ENCODE results near the gene STN1. TPM values are rescaled to one million over a fixed set of nuclear protein-coding genes. Genes with fewer than 3 reads are reported as not detected.

STN1 gene
- total and polyA plus RNA-seq, 10 of the 15 experiments (the other 5 are each of a cell fraction or from before 2014, with no cell fraction given) = 22.2 to 31.8 (median 28.5) TPM

GRCh38 chr10:103939522-103939921 is 21.5 kb upstream of the STN1 start:
- FAIRE-seq (no peak), DNase-seq (ENCODE audit: low read depth, low spot score) (no peak), ATAC-seq (no peak)
- Histone ChIP-seq H3K79me2 (ENCODE audit: control insufficient read depth, insufficient read depth, low read length) (no peaks in the 10 kb centered on the region), H3K36me3 (ENCODE audit: control insufficient read depth in 2 of 2, insufficient read depth in 2 of 2, low read length in 1 of 2) (no peaks in the 10 kb centered on the region), H3K9ac (ENCODE audit: control insufficient read depth, insufficient read depth, low read length) (no peak overlapping the region), H2AFZ (ENCODE audit: control insufficient read depth, low read depth, low read length) (no peak overlapping the region), H3K27ac (ENCODE audit: control insufficient read depth, insufficient read depth) (no peak overlapping the region), H3K9me3 (replicated peaks; ENCODE audit: control insufficient read depth, insufficient read depth, low read length) (no peaks in the 10 kb centered on the region), H4K20me1 (ENCODE audit: control insufficient read depth, insufficient read depth) (no peaks in the 10 kb centered on the region), H3K4me1 (ENCODE audit: control insufficient read depth, insufficient read depth, low read length) (no peaks in the 10 kb centered on the region), H3K4me2 (ENCODE audit: control insufficient read depth, insufficient read depth) (no peak overlapping the region), H3K4me3 (no peak overlapping the region), H3K27me3 (replicated peaks in 1 of 2; ENCODE audit: control insufficient read depth in 2 of 2, insufficient read depth in 2 of 2, low read length in 1 of 2) (no peaks in the 10 kb centered on the region; a peak in 1 of 4 replicates)
- in situ Hi-C loops (cut with MboI) = no loop called here
- intact Hi-C loops (cut with micrococcal nuclease; ENCODE audit: unreplicated experiment) = no loop called here
- TF ChIP-seq LARP7 (IDR thresholded peaks at IDR 0.05) (no peak), NFYA (IDR thresholded peaks at IDR 0.05; ENCODE audit: borderline replicate concordance, low read depth, low read length) (no peak), ZNF207 (IDR thresholded peaks at IDR 0.05; ENCODE audit: borderline replicate concordance) (no peak), MEF2A (IDR thresholded peaks at IDR 0.05; ENCODE audit: insufficient read depth, low read depth, low read length) (no peak), MYC (IDR thresholded peaks at IDR 0.05; ENCODE audit: insufficient read depth, insufficient read length, insufficient replicate concordance, low read length, severe bottlenecking) (no peak), POLR2AphosphoS5 (IDR thresholded peaks at IDR 0.05; ENCODE audit: low read length) (no peak), ZNF384 (IDR thresholded peaks at IDR 0.05; ENCODE audit: borderline replicate concordance, low read depth, low read length) (no peak), NR2C2 (IDR thresholded peaks at IDR 0.05; ENCODE audit: borderline replicate concordance, control insufficient read depth, insufficient read length, low read depth) (no peak), NRF1 (conservative IDR thresholded peaks at IDR 0.05; ENCODE audit: low read depth, low read length) (no peak), SREBF2 (IDR thresholded peaks at IDR 0.05; ENCODE audit: low read length) (no peak), KDM1A (IDR thresholded peaks at IDR 0.05; ENCODE audit: borderline replicate concordance) (no peak), TBL1XR1 (IDR thresholded peaks at IDR 0.05; ENCODE audit: low read depth, low read length) (no peak)
- SMC1A ChIA-PET (ENCODE audit: uncharacterized antibody, unreplicated experiment) = interaction anchor here (0.7 to 1.5 kb wide), 3 partner anchors 12 to 40 kb away, joined by 3 to 4 read pairs (median 3); no protein-coding TSS in a partner anchor
- RAD21 ChIA-PET (ENCODE audit: unreplicated experiment) = no interaction called here
- CTCF ChIA-PET = interaction anchor here (1.1 kb wide), 1 partner anchor 185 kb away, joined by 4 read pairs; no protein-coding TSS in a partner anchor
- BruUV-seq (replicated peaks) = no TSS peak
- POLR2A ChIA-PET = interaction anchor here (1.3 kb wide), 1 partner anchor 12 kb away, joined by 3 read pairs; no protein-coding TSS in a partner anchor

Measured in GM12878 (cell line).